Neuronal stem cell (in vitro differentiated cells): ENCODE measurements around the gene IFNA6.
A peak's percentile ranks its signal among the peaks of the same experiment; 100 is the strongest.

Experiments
- DNase-seq: peaks from one replicate; pipeline ENCODE4 v3.0.0-alpha.2; 2013; ENCODE audit warnings: low spot score
- H2AFZ ChIP-seq: one replicate; pipeline ENCODE4 v1.6.1; 2013; ENCODE audit warnings: mild to moderate bottlenecking, low read length, inconsistent platforms
- H2AK5ac ChIP-seq: 2 replicates; pipeline ENCODE4 v1.6.1; 2013; ENCODE audit warnings: low read depth, mild to moderate bottlenecking, inconsistent platforms, low read length, moderate library complexity, mixed read lengths
- H2BK120ac ChIP-seq: 2 replicates; pipeline ENCODE4 v1.6.1; 2013; ENCODE audit warnings: low read depth, mild to moderate bottlenecking, inconsistent platforms, low read length, moderate library complexity, mixed read lengths
- H2BK12ac ChIP-seq: one replicate; pipeline ENCODE4 v1.6.1; 2013; ENCODE audit warnings: low read length, inconsistent platforms
- H2BK15ac ChIP-seq: 2 replicates; pipeline ENCODE4 v1.6.1; 2013; ENCODE audit warnings: mild to moderate bottlenecking, low read length, inconsistent platforms, mixed read lengths
- H2BK5ac ChIP-seq: one replicate; pipeline ENCODE4 v1.6.1; 2013; ENCODE audit warnings: inconsistent platforms, mild to moderate bottlenecking, low read length, moderate library complexity
- H3K14ac ChIP-seq: one replicate; pipeline ENCODE4 v1.6.1; 2013; ENCODE audit warnings: low read length, inconsistent platforms
- H3K18ac ChIP-seq: 2 replicates; pipeline ENCODE4 v1.6.1; 2013; ENCODE audit warnings: low read length, inconsistent platforms
- H3K23ac ChIP-seq: 2 replicates; pipeline ENCODE4 v1.6.1; 2013; ENCODE audit warnings: low read depth, mild to moderate bottlenecking, mixed read lengths, low read length, inconsistent platforms; ENCODE audit not compliant: poor library complexity
- H3K27ac ChIP-seq: replicated peaks from 3 replicates; pipeline ENCODE4 v1.5.1; 2013; ENCODE audit warnings: low read length, inconsistent platforms
- H3K27me3 ChIP-seq, 3 experiments: 2 replicates each; pipeline ENCODE4 v1.6.1; 2013; ENCODE audit warnings: low read length in 3 of 3, mild to moderate bottlenecking in 2 of 3, inconsistent platforms in 1 of 3, low read depth in 1 of 3, mixed read lengths in 1 of 3, moderate library complexity in 1 of 3; ENCODE audit not compliant: control insufficient read depth in 3 of 3, insufficient read depth in 3 of 3
- H3K36me3 ChIP-seq, 2 donors: replicated peaks in 1 of 2; 2 replicates each; pipeline ENCODE4 v1.6.1; 2013; ENCODE audit warnings: low read length in 2 of 2; ENCODE audit not compliant: control insufficient read depth in 2 of 2, insufficient read depth in 2 of 2
- H3K4ac ChIP-seq: 2 replicates; pipeline ENCODE4 v1.6.1; 2013; ENCODE audit warnings: inconsistent platforms, mild to moderate bottlenecking, low read length, moderate library complexity
- H3K4me1 ChIP-seq, 2 donors: 1 replicate in 1 of 2; 2 replicates in 1 of 2; pipeline ENCODE4 v1.6.1; 2013; ENCODE audit warnings: low read length in 2 of 2, low read depth in 1 of 2; ENCODE audit not compliant: control insufficient read depth in 2 of 2, insufficient read depth in 1 of 2
- H3K4me2 ChIP-seq: one replicate; pipeline ENCODE4 v1.6.1; 2013; ENCODE audit warnings: mild to moderate bottlenecking, low read length, inconsistent platforms; ENCODE audit not compliant: insufficient read depth, poor library complexity, severe bottlenecking
- H3K4me3 ChIP-seq, 2 donors: 2 replicates each; pipeline ENCODE4 v1.5.1; 2013; ENCODE audit warnings: low read length in 2 of 2, mild to moderate bottlenecking in 2 of 2, inconsistent platforms in 1 of 2, moderate library complexity in 1 of 2
- H3K79me1 ChIP-seq: one replicate; pipeline ENCODE4 v1.6.1; 2013; ENCODE audit warnings: low read depth, mild to moderate bottlenecking, inconsistent platforms, low read length, moderate library complexity
- H3K9ac ChIP-seq: one replicate; pipeline ENCODE4 v1.6.1; 2013; ENCODE audit warnings: mild to moderate bottlenecking, low read depth, low read length, inconsistent platforms; ENCODE audit not compliant: poor library complexity
- H3K9me3 ChIP-seq, 2 donors: replicated peaks in 1 of 2; 2 replicates each; pipeline versions ENCODE3 to v1.6.1; 2013; ENCODE audit warnings: low read length in 2 of 2, mild to moderate bottlenecking in 2 of 2, inconsistent platforms in 1 of 2, low read depth in 1 of 2, mixed read lengths in 1 of 2, moderate library complexity in 1 of 2; ENCODE audit not compliant: control insufficient read depth in 2 of 2, insufficient read depth in 1 of 2
- H4K8ac ChIP-seq: one replicate; pipeline ENCODE4 v1.6.1; 2013; ENCODE audit warnings: low read depth, mild to moderate bottlenecking, inconsistent platforms, low read length, moderate library complexity
- H4K91ac ChIP-seq: one replicate; pipeline ENCODE4 v1.6.1; 2013; ENCODE audit warnings: low read length, low read depth, mild to moderate bottlenecking, inconsistent platforms; ENCODE audit not compliant: poor library complexity
- WGBS, 2 donors: extraction: QIAGEN DNeasy Blood & Tissue Kit; methylation state at CpG; one replicate each; pipeline ENCODE4 v1.1.7; 2013; ENCODE audit warnings: missing lambda C conversion rate in 2 of 2, mixed read lengths in 1 of 2; ENCODE audit not compliant: insufficient read length in 2 of 2, insufficient replicate concordance in 1 of 2; ENCODE audit errors: extremely low coverage in 2 of 2; 5-methylcytosine and 5-hydroxymethylcytosine counted together

The IFNA6 gene

DNA sequence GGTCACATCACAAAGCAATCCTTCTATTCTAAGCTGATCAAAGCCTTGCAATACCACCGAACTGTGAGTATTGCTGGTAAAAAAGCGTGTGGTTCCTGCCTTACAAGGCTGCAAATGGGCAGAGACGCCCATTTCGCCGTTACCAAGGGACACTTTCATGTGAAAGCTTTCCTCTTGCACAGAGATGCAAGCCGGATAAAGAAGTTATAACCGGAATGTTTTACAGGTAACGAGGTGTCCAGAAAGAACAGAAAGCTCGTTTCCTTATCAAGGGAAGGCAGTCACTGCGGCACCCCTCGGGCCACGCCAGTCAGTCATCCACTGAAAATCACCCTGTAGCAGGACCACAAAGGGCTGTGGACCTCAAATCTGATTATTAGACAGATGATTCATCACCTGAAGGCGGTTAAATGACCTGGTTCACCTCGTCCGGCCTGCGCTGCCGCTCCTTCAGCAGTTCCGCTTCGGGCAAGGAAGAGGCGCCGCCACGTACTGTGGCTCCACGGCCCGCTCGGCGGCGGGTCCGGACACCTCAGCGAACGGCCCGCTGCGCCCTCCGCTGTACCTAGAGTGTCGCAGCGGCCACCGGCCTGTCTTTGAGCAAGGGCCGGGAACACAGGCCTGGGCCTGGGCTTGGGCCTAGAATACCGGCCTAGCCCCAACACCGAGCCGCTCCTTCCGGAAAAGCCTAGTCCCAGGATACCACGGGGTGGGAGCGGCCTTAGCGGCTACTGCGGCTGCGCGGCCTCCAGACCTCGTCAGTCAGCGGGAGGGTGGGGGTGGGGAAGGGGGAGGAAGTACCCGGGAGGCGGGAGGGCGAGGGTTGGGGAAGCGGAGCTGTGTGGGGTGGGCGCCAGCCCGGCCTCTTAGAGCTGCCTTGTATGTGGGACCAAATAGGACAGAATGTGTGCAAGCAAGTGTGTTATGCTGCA, 15.7 kb downstream of the IFNA6 start, which contains the start of gene KLHL9:
TSS of gene KLHL9 (minus strand) at position 704 of the 932 bp plus-strand sequence. CDS start at position 159, 545 bp downstream.
- peak within 1 kb of the TSS; percentile 99 for H3K14ac ChIP-seq
- H2AFZ ChIP-seq: peak within 1 kb of the TSS; percentile 94
- H3K18ac ChIP-seq: peak within 1 kb of the TSS; percentile 99
- H3K79me1 ChIP-seq: peaks cover 5% of the 10 kb centered on the region
- H3K4me3 ChIP-seq: peak within 1 kb of the TSS; percentile 92 to 95
- DNase-seq: peak; percentile 87
- H3K4me2 ChIP-seq: peak within 1 kb of the TSS; percentile 65
- no CpG with 5 or more reads among the region's 55 CpGs for WGBS, 2 donors
- H2BK12ac ChIP-seq: no peak within 1 kb of the TSS
- H4K91ac ChIP-seq: no peak within 1 kb of the TSS
- peak within 1 kb of the TSS; percentile 96 for H3K9ac ChIP-seq
- H3K27me3 ChIP-seq: peaks cover 0 to 7% (median 0%) of the 10 kb centered on the region in 3 experiments
- H3K36me3 ChIP-seq: peaks cover 0 to 40% of the 10 kb centered on the region in 2 donors
- H2AK5ac ChIP-seq: no peak within 1 kb of the TSS
- H3K23ac ChIP-seq: peak within 1 kb of the TSS; percentile 11
- H4K8ac ChIP-seq: peak within 1 kb of the TSS; percentile 84
- peaks cover 0 to 5% of the 10 kb centered on the region in 2 donors for H3K9me3 ChIP-seq
- no peak within 1 kb of the TSS for H2BK120ac ChIP-seq
- H2BK15ac ChIP-seq: no peak within 1 kb of the TSS
- H3K4ac ChIP-seq: no peak within 1 kb of the TSS
- H3K27ac ChIP-seq: peak within 1 kb of the TSS; percentile 59
- H2BK5ac ChIP-seq: no peak within 1 kb of the TSS
- peaks cover 6 to 16% of the 10 kb centered on the region in 2 donors for H3K4me1 ChIP-seq

DNA sequence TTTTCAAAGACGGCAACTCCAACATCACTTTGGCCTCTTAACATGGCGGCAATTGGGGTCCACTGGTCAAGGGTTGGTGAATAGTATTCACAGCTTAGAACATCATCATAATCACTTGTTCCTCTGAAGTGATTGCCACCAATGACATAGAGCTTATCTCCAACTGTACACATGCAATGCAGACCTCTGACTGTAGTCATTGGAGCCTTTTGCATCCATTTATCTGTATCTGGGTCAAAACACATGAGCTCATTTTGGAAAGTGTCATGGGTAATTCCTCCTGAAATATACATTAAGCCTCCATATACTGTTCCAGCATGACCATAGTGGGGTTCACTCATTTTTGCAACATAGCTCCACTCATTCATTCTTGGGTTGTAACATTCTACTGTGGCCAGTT, 17.5 kb downstream of the IFNA6 start:
- Histone ChIP-seq H3K4ac (no peak overlapping the region), H3K18ac (no peak overlapping the region), H2BK5ac (no peak overlapping the region), H3K79me1 (peaks cover 5% of the 10 kb centered on the region), H3K36me3 (peaks cover 0 to 56% of the 10 kb centered on the region in 2 donors), H2BK12ac (no peak overlapping the region), H3K9ac (no peak overlapping the region), H3K14ac (no peak overlapping the region), H3K27ac (no peak overlapping the region), H2AK5ac (no peak overlapping the region), H4K8ac (no peak overlapping the region), H3K27me3 (no peaks in the 10 kb centered on the region), H4K91ac (no peak overlapping the region), H2AFZ (no peak overlapping the region), H3K4me2 (no peak overlapping the region), H2BK15ac (no peak overlapping the region), H3K9me3 (peaks cover 0 to 5% of the 10 kb centered on the region in 2 donors), H3K23ac (no peak overlapping the region), H2BK120ac (no peak overlapping the region), H3K4me3 (peak overlapping the region in 1 of 2 donors; percentile 11), H3K4me1 (peaks cover 6 to 16% of the 10 kb centered on the region in 2 donors)
- no CpG with 5 or more reads among the region's 2 CpGs for WGBS, 2 donors
- no peak for DNase-seq

DNA sequence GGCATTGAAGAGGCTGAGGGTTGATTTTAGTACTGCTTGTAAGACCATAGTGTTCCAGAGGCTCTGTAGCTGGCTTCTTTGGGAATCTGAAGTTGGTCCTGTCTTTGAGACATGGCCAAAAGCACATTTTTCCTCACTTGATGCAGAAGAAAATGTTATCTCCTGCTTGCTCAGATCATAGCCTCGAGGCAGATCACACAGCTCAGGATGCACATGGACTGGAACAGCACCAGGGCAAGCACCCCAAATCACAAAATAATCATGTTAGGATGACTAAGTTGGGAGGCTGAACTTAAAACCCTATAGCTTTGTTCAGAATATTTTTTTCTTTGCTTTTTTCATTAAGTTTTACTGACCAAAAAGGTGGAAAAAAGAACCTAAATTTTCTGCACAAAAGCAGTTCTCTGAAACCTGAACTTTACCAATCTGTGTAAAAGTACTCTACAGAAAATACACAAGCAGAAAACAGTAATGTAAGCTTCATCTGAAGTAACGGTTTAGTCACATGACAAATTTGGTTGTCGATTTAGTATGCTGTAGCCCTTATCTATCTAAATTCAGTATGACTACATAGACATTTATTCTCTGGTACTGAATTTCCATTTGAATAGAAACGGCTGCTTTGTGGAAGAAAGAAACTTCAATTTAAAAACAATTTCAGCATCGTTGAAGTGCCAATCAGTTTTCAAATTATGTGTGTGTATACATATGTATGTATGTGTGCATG, 18.8 kb downstream of the IFNA6 start:
- H4K91ac ChIP-seq: no peak overlapping the region
- no peak overlapping the region for H3K4me3 ChIP-seq
- H3K4ac ChIP-seq: no peak overlapping the region
- H3K14ac ChIP-seq: no peak overlapping the region
- H2AFZ ChIP-seq: no peak overlapping the region
- DNase-seq: no peak
- peaks cover 6 to 16% of the 10 kb centered on the region in 2 donors for H3K4me1 ChIP-seq
- H2BK5ac ChIP-seq: no peak overlapping the region
- no peak overlapping the region for H3K4me2 ChIP-seq
- no peak overlapping the region for H3K27ac ChIP-seq
- H3K18ac ChIP-seq: no peak overlapping the region
- H2BK120ac ChIP-seq: no peak overlapping the region
- H2AK5ac ChIP-seq: no peak overlapping the region
- WGBS, 2 donors: no CpG with 5 or more reads among the region's 5 CpGs
- no peak overlapping the region for H4K8ac ChIP-seq
- H3K27me3 ChIP-seq: no peaks in the 10 kb centered on the region
- H2BK12ac ChIP-seq: no peak overlapping the region
- no peak overlapping the region for H2BK15ac ChIP-seq
- peaks cover 0 to 56% of the 10 kb centered on the region in 2 donors for H3K36me3 ChIP-seq
- no peak overlapping the region for H3K23ac ChIP-seq
- H3K9me3 ChIP-seq: peaks cover 0 to 5% of the 10 kb centered on the region in 2 donors
- H3K9ac ChIP-seq: no peak overlapping the region
- H3K79me1 ChIP-seq: peaks cover 5% of the 10 kb centered on the region
